ENCODE measurements around the gene SRRM3.

DNA sequence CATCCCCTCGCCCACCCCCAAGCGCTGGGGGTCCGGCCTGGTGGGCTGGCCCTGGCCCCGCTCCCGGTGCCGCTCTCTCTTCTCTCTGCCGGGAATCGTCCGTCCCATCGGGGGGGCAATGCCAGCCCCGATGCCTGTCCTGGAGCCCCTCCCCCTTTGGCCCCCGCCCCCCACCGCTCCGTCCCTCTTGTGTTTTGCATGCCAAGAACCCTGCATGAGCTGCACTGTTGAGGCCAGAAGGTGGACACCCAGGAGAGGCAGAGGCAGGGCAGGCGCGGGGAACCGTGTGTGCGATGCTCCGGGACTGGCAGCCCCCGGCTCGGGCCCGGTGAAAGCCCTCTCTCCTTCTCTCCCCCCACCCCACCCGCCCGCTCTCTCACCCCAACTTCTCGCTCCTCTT, 78.7 kb downstream of the SRRM3 start:
- TF ChIP-seq RXRA (IDR thresholded peaks at IDR 0.05; ENCODE audit: borderline replicate concordance, low read depth) (no peak), RAD21 (IDR thresholded peaks at IDR 0.05; ENCODE audit: low read length) (peak; percentile 18; the same call in 1 of the 2 replicates), POLR2AphosphoS5 (IDR thresholded peaks at IDR 0.05; ENCODE audit: low read depth, low read length) (no peak), MXI1 (IDR thresholded peaks at IDR 0.05; ENCODE audit: low read depth, low read length) (no peak), EZH2phosphoT487 (IDR thresholded peaks at IDR 0.05; ENCODE audit: borderline replicate concordance, low read depth) (no peak), NFIC (IDR thresholded peaks at IDR 0.05; ENCODE audit: borderline replicate concordance) (no peak)
- TF ChIP-seq, protein P1, sequence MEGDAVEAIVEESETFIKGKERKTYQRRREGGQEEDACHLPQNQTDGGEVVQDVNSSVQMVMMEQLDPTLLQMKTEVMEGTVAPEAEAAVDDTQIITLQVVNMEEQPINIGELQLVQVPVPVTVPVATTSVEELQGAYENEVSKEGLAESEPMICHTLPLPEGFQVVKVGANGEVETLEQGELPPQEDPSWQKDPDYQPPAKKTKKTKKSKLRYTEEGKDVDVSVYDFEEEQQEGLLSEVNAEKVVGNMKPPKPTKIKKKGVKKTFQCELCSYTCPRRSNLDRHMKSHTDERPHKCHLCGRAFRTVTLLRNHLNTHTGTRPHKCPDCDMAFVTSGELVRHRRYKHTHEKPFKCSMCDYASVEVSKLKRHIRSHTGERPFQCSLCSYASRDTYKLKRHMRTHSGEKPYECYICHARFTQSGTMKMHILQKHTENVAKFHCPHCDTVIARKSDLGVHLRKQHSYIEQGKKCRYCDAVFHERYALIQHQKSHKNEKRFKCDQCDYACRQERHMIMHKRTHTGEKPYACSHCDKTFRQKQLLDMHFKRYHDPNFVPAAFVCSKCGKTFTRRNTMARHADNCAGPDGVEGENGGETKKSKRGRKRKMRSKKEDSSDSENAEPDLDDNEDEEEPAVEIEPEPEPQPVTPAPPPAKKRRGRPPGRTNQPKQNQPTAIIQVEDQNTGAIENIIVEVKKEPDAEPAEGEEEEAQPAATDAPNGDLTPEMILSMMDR (IDR thresholded peaks at IDR 0.05): no peak
- TF ChIP-seq, protein P2, sequence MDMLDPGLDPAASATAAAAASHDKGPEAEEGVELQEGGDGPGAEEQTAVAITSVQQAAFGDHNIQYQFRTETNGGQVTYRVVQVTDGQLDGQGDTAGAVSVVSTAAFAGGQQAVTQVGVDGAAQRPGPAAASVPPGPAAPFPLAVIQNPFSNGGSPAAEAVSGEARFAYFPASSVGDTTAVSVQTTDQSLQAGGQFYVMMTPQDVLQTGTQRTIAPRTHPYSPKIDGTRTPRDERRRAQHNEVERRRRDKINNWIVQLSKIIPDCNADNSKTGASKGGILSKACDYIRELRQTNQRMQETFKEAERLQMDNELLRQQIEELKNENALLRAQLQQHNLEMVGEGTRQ (IDR thresholded peaks at IDR 0.05; ENCODE audit: borderline replicate concordance, low read depth, low read length): no peak
- TF ChIP-seq, protein P3, sequence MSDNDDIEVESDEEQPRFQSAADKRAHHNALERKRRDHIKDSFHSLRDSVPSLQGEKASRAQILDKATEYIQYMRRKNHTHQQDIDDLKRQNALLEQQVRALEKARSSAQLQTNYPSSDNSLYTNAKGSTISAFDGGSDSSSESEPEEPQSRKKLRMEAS (IDR thresholded peaks at IDR 0.05; ENCODE audit: low read depth): no peak
- TF ChIP-seq, protein P4, sequence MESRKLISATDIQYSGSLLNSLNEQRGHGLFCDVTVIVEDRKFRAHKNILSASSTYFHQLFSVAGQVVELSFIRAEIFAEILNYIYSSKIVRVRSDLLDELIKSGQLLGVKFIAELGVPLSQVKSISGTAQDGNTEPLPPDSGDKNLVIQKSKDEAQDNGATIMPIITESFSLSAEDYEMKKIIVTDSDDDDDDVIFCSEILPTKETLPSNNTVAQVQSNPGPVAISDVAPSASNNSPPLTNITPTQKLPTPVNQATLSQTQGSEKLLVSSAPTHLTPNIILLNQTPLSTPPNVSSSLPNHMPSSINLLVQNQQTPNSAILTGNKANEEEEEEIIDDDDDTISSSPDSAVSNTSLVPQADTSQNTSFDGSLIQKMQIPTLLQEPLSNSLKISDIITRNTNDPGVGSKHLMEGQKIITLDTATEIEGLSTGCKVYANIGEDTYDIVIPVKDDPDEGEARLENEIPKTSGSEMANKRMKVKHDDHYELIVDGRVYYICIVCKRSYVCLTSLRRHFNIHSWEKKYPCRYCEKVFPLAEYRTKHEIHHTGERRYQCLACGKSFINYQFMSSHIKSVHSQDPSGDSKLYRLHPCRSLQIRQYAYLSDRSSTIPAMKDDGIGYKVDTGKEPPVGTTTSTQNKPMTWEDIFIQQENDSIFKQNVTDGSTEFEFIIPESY (IDR thresholded peaks at IDR 0.05; ENCODE audit: borderline replicate concordance, low read depth): no peak
